Stimulated activated CD4-positive, alpha-beta T cell treated with anti-CD3 and anti-CD28 coated beads, TNF-alpha, amount 100 ng/mL, for 1 hour (primary cell): ENCODE measurements around the gene PCYT2.

ENCODE experiments used
- DNase-seq, 3 donors: peaks; one replicate each; pipeline ENCODE4 v3.0.0-alpha.2; 2020; ENCODE audit warnings: low read depth in 3 of 3, low spot score in 1 of 3

Gene PCYT2

DNA sequence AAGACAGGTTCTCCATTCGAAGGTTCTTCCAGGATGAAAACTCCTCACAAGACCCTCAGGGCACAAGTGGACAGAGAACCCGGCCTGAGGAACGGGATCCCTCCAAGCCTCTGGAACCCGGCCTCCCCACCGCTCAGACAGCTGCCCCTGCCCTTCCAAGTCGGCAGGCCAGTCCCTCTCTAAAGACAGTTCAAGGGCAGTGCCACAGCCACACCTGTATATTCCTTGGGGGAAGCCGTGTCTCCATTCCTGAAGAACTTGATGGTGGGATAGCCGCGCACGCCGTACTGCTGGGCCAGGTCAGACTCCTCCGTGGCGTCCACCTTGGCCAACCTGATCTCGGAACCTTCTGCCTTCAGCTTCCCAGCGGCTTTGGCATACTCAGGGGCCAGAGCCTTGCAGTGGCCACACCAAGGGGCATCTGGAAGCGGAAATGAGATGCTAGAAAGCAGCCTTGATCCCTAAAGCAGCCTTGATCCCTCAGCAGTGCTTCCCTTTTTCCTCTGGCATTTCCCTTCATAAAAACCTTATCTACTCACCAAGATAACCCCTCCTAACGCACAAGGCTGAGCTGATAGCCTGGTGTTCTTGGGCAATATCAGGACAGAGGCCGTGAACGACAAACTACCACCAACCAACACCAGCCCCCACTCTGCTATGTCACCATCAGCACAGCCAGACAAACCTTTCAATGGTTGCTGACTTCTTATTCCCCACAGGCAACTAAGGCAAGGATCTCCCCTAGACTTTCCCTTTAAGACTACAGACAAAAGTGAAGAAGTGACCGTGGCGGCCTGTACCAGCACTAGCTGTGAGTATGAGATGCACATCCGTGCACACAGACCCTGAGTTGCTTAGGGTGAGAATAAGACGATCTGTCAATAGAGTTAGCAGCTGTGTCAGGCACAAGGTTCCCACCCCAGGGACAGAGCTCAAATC lies 52.0 kb downstream of the PCYT2 start:
- no peak for DNase-seq

- no peak for DNase-seq
Observed at GRCh38 chr17:81858170-81858966, 52.8 kb downstream of the PCYT2 start.

GRCh38 chr17:81854974-81855774 lies 56.0 kb downstream of the PCYT2 start:
- DNase-seq = no peak

GRCh38 chr17:81852237-81852636 lies 59.0 kb downstream of the PCYT2 start:
- DNase-seq = no peak

GRCh38 chr17:81851423-81851822 lies 59.8 kb downstream of the PCYT2 start:
- DNase-seq = no peak
